Measurements from ENCODE around the gene TEX19.
"Not testable (repeated sequence)": the region's sequence is repeated elsewhere in the genome, so short reads cannot be mapped to it uniquely, and the experiment has no call there.

TEX19 gene

DNA sequence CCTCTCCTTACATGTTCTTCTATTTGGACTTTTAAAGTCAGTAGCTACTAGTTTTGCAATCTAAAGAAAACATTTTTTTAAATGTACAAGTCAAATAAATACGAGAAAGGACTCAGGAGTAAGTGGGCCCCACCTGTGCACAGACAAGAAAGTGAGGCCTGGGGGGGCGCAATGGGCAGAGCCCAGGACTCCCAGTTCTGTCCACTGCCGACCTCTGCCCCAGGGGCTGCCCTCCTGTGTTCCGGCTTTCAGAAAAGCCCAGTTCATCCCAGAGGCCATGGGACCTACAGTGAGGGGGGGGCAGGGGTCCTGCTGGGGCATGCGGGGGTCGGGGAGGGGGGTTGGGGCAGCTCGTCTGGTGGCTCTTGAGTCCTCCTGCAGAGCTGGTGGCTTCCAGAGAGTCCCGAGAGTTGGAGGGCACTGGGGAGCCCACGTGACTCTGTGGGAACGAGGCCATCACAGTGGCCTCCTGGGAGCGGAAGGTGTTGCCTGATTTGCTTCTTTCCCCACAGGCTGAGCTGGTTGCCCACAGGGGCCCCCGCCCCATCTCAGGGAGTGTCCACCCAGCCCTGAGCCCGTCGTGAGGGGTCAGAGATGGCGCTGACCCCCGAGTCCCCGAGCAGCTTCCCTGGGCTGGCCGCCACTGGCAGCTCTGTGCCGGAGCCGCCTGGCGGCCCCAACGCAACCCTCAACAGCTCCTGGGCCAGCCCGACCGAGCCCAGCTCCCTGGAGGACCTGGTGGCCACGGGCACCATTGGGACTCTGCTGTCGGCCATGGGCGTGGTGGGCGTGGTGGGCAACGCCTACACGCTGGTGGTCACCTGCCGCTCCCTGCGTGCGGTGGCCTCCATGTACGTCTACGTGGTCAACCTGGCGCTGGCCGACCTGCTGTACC, 14.9 kb downstream of the TEX19 start:
- no peak for DNase-seq (ENCODE audit: extremely low read depth in 1 of 2, low read depth in 1 of 2)

DNA sequence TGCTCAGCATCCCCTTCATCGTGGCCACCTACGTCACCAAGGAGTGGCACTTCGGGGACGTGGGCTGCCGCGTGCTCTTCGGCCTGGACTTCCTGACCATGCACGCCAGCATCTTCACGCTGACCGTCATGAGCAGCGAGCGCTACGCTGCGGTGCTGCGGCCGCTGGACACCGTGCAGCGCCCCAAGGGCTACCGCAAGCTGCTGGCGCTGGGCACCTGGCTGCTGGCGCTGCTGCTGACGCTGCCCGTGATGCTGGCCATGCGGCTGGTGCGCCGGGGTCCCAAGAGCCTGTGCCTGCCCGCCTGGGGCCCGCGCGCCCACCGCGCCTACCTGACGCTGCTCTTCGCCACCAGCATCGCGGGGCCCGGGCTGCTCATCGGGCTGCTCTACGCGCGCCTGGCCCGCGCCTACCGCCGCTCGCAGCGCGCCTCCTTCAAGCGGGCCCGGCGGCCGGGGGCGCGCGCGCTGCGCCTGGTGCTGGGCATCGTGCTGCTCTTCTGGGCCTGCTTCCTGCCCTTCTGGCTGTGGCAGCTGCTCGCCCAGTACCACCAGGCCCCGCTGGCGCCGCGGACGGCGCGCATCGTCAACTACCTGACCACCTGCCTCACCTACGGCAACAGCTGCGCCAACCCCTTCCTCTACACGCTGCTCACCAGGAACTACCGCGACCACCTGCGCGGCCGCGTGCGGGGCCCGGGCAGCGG, 15.7 kb downstream of the TEX19 start:
- DNase-seq (ENCODE audit: extremely low read depth in 1 of 2, low read depth in 1 of 2): no peak

DNA sequence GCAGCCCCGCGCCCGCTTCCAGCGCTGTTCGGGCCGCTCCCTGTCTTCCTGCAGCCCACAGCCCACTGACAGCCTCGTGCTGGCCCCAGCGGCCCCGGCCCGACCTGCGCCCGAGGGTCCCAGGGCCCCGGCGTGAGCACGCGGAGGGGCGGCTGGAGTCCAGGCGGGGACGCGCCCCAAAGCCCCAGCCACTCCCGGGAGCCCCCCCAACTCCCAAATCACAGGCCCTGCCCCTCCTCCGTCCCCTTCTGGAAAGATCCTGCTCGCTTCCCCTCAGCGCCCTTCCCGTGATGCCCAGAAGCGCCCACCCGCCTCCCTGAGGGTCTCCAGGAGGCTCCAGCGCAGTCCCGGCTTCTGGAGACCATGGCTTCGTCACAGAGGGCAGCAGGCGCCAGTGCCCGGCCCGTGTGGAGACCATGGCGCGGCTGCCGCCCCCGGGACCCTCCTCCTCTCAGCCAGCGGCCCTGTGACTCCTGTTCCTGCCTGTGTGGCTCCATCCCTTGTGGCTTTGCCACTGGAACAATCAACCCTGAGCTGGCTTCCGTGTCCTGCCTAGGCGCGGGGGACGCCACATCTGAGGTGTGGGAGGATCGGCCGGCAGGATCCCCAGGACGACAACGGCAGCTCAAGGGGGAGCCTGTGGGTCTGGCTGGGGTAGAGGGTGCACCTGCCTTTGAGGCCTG, 16.5 kb downstream of the TEX19 start:
- no peak for DNase-seq (ENCODE audit: extremely low read depth in 1 of 2, low read depth in 1 of 2)

DNA sequence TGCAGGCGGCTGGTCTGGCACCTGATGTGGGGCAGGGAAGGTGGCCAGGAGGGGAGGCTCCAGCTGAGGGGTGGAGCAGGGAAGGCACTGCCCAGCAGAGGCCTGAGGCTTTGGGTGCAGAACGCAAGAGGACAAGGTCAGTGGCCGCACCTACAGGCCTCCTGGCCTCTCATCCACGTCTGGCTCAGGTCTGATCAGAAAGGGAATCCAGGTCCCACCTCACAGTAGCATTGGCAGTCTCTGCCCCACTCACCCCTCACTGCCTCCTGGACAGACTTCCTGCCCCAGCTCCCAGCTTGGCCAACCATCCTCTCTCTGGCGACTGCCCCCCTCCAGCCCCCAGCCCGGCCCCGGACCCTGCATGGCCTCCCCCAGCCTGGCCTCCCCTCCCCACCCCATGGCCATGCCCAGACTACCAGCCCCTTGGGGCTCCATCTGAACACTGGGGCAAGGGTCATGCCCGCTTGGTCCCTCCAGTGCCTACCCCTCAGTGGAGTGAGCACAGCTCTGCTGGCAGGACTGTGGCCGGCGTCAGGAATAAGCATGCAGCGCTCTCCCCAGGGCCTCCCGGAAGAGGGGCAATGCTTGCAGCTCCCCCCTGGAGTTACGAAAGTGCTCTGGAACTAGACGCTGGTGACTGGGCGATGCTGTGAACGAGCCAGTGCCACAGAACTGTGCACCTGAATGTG, 17.1 kb downstream of the TEX19 start:
- DNase-seq (ENCODE audit: extremely low read depth in 1 of 2, low read depth in 1 of 2): no peak

DNA sequence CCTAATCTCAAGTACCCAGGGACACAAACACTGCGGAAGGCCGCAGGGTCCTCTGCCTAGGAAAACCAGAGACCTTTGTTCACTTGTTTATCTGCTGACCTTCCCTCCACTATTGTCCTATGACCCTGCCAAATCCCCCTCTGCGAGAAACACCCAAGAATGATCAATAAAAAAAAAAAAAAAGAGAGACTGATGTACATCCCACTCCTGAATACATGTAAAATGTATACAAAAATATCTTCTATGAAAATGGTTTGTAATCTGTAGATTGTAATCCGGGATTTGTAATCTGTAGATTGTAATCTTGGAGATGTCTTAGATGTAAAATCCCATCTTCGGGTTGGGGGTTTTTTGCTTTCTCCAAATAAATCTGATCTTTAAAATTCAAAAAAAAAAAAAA, 18.2 kb downstream of the TEX19 start:
- not testable (repeated sequence) for DNase-seq (ENCODE audit: extremely low read depth in 1 of 2, low read depth in 1 of 2)

DNA sequence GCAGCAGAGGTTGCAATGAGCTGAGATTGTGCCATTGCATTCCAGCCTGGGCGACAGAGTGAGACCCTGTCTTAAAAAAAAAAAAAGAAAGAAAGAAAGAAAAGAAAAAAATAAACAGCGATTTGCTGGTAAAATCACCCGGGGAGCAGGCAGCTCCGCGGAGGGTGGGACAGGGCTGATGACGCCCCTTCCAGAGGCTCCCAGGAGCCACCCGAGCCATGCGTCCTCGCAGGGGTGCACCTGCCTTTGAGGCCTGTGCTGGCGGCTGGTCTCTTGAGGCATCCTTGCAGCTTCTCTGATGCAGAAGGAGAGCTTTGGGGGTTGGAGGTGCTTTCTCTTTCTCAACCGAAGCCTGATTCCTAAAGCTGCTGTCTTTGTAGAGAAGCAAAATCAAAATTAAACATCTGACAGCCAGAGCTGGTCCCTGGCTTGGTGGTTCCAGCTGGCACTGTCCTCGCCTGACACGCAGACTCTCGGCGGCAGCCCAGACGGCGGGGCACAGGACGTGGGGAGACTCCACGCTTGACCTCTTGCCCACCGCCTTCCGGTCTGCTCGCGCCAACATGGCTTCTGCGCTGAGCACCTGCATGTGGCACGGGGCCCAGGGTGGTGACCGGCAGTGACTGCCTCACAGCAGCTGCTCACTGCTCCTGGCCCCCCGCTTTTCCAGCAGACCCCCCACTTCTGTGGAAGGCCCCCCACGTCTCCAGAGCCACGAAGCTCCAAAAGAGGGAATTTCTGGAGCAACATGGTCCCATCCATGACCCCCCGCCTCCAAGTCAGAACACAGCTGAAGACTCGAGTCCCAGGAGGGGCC, 19.1 kb downstream of the TEX19 start:
- no peak for DNase-seq (ENCODE audit: extremely low read depth in 1 of 2, low read depth in 1 of 2)

DNA sequence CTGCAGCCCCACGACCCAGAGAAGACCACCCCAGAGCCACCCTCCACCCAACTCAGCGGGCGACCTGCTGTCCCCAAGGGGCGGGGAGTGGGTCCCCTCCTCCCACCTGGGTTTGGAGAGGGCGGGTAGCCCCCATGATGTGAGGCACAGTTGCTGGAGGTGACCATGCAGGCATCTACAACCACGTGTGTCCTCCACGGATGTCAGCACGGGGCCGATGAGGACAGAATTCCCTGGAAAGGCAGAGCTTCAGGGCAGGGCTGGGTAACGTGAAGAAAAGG, 19.6 kb downstream of the TEX19 start:
- no peak for DNase-seq (ENCODE audit: extremely low read depth in 1 of 2, low read depth in 1 of 2)

DNA sequence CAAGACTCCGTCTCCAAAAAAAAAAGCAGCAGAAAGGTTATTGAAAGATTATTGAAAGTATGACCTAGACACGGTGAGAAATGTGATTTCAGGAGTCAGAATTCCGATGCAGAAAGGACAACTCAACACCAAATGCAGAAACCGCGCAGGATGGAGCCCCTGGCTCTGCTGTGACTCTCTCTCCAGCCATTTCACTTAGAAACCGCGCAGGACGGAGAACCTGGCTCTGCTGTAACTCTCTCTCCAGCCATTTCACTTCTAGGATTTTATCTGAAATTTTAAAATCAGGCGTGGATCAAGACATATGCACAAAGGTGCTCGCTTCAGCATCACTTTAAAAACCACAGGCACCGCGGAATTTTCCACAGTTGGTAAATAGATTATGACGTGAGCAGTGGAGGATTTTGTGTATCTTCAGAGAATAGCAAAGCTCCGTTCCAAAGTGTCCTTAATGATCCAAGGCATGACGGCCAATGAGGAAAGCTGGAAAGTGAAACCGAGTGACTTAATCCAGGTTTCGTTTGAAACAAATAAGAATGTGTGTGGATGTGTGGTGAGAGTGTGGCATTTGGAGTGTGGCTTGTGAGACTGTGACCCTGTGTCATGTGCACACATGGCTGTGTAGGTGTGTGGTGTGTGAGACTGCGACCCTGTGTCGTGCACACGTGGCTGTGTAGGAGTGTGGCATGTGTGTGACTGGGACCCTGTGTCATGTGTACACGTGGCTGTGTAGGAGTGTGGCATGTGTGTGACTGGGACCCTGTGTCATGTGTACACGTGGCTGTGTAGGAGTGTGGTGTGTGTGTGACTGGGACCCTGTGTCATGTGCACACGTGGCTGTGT, 22.0 kb downstream of the TEX19 start:
- DNase-seq (ENCODE audit: extremely low read depth in 1 of 2, low read depth in 1 of 2): no peak

DNA sequence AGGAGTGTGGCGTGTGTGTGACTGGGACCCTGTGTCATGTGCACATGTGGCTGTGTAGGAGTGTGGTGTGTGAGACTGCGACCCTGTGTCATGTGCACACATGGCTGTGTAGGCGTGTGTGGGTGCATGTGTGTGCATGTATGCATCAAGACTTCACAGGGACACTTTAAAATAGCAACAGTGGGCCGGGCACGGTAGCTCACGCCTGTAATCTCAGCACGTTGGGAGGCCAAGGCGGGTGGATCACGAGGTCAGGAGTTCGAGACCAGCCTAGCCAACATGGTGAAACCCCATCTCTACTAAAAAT, 22.6 kb downstream of the TEX19 start:
- not testable (repeated sequence) for DNase-seq (ENCODE audit: extremely low read depth in 1 of 2, low read depth in 1 of 2)

DNA sequence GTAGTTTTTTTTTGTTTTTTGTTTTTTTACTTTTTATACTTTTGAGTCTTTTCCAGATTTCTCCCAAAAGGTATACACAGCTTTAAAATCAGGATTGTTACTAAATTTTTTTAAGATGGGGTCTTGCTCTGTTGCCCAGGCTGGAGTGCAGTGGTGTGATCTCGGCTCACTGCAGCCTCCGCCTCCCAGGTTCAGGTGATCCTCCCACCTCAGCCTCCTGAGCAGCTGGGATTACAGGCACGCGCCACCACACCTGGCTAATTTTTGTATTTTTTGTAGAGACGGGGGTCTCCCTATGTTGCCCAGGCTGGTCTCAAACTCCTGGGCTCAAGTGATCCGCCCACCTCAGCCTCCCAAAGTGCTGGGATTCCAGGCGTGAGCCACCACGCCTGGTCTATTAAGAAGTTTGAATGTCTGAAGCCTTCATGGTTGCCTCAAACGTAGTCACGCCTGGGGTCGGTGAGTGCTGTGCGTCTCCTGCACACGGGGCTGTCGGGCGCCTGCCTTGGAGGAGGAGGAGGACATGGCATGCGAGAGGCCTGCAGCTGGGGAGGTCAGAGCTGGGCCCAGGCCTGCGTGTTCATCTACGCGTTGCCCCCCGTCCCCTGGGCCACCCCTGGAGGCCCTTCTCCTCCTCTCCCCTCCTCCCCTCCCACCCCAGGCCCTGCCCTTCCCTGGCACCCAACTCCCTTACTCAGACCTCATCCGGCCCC, 23.3 kb downstream of the TEX19 start:
- DNase-seq (ENCODE audit: extremely low read depth in 1 of 2, low read depth in 1 of 2): not testable (repeated sequence)

DNA sequence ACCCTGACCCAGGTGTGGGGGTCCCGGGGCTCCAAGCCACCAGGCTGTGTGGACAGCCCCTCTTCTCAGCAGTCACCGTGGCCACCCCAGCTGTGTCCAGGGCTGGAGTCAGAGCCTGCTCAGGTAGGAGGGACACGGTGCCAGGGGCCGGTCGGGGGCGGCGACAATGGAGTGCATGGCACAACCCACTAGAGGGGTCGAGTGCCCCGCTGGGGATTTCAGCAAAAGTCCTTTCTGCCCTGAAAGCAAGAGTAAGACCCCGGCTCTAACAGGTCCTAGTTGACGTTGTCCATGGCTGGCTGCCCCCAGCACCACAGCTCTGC, 23.8 kb downstream of the TEX19 start:
- no peak for DNase-seq (ENCODE audit: extremely low read depth in 1 of 2, low read depth in 1 of 2)

DNA sequence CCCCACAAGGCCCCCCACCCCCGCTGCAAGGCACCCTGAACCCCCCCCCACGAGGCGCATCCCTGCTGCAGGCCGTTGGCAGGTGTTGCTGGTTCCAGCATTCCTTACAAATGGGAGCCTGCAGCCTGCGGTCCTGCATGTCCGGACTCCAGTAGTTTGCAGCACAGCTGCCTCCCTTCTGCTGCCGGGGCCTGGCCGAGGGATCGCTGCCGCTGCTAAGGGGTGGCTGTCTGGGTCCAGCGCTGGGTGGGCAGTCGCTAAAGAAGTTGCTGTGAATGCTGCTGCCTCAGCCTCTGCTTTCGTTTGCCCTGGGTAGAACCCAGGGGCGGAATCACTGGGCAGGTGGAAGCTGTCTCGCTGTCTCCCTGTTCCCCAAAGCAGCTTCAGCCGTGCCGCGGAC, 24.4 kb downstream of the TEX19 start:
- DNase-seq (ENCODE audit: extremely low read depth in 1 of 2, low read depth in 1 of 2): no peak

DNA sequence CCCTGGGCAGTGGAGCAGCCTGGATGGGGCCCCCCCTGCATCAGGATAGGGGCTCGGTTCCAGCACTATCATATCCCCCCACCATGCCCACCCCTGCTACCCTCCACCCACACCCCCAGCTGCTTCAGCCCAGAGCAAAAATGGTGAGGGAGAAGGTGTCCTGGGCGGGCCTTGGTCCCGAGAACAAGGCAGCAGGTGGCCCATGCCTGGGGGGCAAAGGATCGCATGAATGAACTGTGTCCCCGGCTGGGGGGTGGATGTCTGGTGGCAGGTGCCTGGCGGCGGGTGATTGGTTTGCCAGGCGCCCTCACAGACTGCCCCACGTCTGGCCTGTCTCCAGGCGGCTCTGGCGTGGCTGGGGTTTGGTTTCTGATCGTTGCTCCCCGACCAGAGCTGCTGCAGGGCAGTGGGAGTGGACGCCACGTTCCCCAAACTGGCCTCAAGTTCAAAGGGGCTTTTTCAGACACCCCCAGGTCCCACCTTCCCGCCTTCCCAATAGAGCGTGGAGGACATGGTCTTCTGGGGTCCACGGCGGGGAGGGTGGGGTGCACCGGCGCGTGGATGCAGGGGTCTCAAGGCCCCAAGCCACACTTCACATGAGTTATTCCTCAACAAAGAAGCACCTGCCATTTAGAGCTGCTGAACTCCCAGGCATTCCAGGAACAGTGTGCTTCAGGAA, 25.1 kb downstream of the TEX19 start:
- DNase-seq (ENCODE audit: extremely low read depth in 1 of 2, low read depth in 1 of 2): no peak

DNA sequence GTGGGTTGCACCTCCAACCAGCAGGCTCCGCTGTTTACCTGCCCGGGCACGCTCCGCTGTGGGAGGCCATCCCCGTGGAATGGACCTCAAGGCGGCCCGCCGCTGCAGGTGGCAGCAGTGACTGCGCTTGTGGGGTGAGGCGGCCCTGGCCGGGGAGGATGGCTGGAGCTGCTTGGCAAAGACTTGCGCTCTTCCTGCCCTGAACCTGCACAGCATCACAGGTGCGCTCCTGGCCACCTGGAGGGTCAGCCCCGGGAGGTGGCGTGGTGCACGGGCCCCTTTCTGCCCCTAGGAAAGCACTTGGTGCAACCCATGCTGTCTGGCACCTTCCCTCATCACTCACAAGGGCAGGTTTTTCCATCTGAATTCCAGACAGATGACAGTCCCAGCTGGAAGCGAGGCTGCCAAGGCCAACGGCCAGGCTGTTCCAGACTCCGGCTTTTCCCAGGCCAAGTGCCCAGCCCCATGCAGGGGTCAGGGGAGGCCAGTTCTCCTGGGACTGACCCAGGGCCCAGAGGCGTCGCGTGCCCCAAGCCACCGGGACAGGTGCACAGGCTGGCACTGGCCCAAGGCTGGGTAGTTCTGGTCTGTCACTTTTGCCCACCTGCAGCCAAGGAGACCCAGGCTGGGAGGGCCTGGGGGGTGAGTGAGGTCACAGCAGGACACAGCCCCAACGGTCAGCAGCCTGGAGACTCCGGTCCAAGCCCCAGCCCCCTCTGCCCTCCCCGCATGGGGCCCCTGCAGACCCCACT, 25.9 kb downstream of the TEX19 start:
- DNase-seq (ENCODE audit: extremely low read depth in 1 of 2, low read depth in 1 of 2): no peak

DNA sequence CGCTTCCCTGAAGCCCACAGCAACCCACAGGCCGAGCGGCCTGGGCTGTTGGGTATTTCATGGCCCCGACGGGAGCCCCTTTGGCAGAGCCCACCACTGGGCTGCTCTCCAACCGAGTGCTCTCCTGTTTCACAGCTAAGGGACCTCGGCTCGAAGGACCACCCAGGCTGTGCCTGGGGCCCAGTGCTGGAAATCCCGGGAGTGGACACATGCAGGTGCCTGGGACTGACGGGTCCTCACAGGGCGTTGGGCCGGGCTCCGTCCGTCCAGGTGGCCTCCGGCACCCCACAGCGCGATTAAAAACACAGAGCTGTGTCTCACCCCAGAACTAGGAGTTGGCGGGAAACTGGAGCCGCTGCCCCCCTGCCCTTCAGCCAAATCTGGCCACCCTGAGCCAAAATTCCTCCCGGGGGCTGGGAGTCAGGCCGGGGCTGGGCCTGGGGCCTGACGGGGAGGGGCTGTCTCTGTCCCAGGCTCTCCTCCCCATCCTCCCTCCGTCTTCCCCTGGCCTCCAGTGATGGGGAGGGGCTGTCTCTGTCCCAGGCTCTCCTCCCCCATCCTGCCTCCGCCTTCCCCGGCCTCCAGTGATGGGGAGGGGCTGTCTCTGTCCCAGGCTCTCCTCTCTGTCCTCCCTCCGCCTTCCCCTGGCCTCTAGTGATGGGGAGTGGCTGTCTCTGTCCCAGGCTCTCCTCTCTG, 26.7 kb downstream of the TEX19 start:
- no peak for DNase-seq (ENCODE audit: extremely low read depth in 1 of 2, low read depth in 1 of 2)

DNA sequence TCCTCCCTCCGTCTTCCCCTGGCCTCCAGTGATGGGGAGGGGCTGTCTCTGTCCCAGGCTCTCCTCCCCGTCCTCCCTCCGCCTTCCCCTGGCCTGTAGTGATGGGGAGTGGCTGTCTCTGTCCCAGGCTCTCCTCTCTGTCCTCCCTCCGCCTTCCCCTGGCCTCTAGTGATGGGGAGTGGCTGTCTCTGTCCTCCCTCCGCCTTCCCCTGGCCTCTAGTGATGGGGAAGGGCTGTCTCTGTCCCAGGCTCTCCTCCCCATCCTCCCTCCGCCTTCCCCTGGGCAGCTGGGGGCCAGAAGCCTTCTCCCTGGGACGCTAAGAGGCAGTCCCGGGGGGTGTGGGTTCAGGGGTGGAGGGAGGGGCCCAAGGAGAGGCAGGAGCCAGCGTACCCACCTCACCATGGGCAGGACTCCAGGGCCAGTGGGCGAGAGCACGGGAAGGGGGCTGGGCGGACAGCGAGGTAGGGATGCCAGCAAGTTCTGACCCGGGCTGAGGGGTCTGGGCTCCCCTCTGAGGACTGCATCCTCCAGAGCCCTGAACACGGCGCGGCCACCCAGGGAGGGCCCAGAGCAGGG, 27.3 kb downstream of the TEX19 start:
- DNase-seq (ENCODE audit: extremely low read depth in 1 of 2, low read depth in 1 of 2): no peak

Data from activated CD8-positive, alpha-beta memory T cell treated with anti-CD3 and anti-CD28 coated beads for 1 hour (primary cell).